MM.1S (cell line): Measurements from ENCODE around the gene HECTD2.

Experiments used
- DNase-seq: peaks from one replicate; pipeline ENCODE4 v3.0.0-alpha.2; 2015
- H2AFZ ChIP-seq: fragments of 300-600 bp; sonication (generic); 2 replicates; pipeline ENCODE4 v1.6.0; 2016; ENCODE audit warnings: antibody characterized with exemption, low read length
- H3F3A ChIP-seq: fragments of 300-600 bp; sonication (generic); 2 replicates; pipeline ENCODE4 v1.6.1; 2016; ENCODE audit warnings: mild to moderate bottlenecking, antibody characterized with exemption, low read length, moderate library complexity, mixed read lengths; ENCODE audit not compliant: insufficient read depth
- H3K27ac ChIP-seq: fragments of 300-600 bp; sonication (generic); 2 replicates; pipeline ENCODE4 v1.5.1; 2016; ENCODE audit warnings: mild to moderate bottlenecking, low read length
- H3K27me3 ChIP-seq: fragments of 300-600 bp; sonication (generic); replicated peaks from 2 replicates; pipeline ENCODE4 v1.6.0; 2016; ENCODE audit warnings: low read length; ENCODE audit not compliant: insufficient read depth
- H3K36me3 ChIP-seq: fragments of 300-600 bp; sonication (generic); replicated peaks from 2 replicates; pipeline ENCODE4 v1.6.1; 2016; ENCODE audit warnings: mild to moderate bottlenecking, low read length, mixed read lengths; ENCODE audit not compliant: insufficient read depth
- H3K4me1 ChIP-seq: fragments of 300-600 bp; sonication (generic); 2 replicates; pipeline ENCODE4 v1.6.1; 2016; ENCODE audit warnings: low read length, mixed read lengths
- H3K4me2 ChIP-seq: fragments of 300-600 bp; sonication (generic); 2 replicates; pipeline ENCODE4 v1.6.0; 2016; ENCODE audit warnings: low read depth, low read length
- H3K4me3 ChIP-seq: fragments of 300-600 bp; sonication (generic); 2 replicates; pipeline ENCODE4 v1.5.1; 2016; ENCODE audit warnings: low read length, mixed read lengths
- H3K79me2 ChIP-seq: fragments of 300-600 bp; sonication (generic); 2 replicates; pipeline ENCODE4 v1.6.1; 2016; ENCODE audit warnings: mixed run types, low read length, mixed read lengths
- H3K9ac ChIP-seq: fragments of 300-600 bp; sonication (generic); 2 replicates; pipeline ENCODE4 v1.6.1; 2016; ENCODE audit warnings: low read length, mixed read lengths
- H3K9me2 ChIP-seq: fragments of 300-600 bp; sonication (generic); replicated peaks from 2 replicates; pipeline ENCODE4 v1.6.1; 2016; ENCODE audit warnings: mild to moderate bottlenecking, low read length, mixed read lengths; ENCODE audit not compliant: insufficient read depth
- H3K9me3 ChIP-seq: fragments of 300-600 bp; sonication (generic); replicated peaks from 2 replicates; pipeline ENCODE4 v1.6.1; 2016; ENCODE audit warnings: mild to moderate bottlenecking, low read length, mixed read lengths; ENCODE audit not compliant: insufficient read depth
- H4K20me1 ChIP-seq: fragments of 300-600 bp; sonication (generic); 2 replicates; pipeline ENCODE4 v1.6.1; 2016; ENCODE audit warnings: mild to moderate bottlenecking, low read length, moderate library complexity, mixed read lengths; ENCODE audit not compliant: insufficient read depth
- CTCF ChIP-seq: fragments of 300-600 bp; sonication (generic); IDR thresholded peaks from 2 replicates; pipeline ENCODE4 v1.5.1; 2016; ENCODE audit warnings: antibody characterized with exemption, low read length, mixed read lengths
- EZH2 ChIP-seq: fragments of 300-600 bp; sonication (generic); optimal IDR thresholded peaks from 2 replicates; pipeline ENCODE3; 2017; ENCODE audit warnings: low read depth, mild to moderate bottlenecking, antibody characterized with exemption, low read length, mixed read lengths
- EZH2phosphoT487 ChIP-seq: fragments of 300-600 bp; sonication (generic); IDR thresholded peaks from 2 replicates; pipeline ENCODE4 v1.6.1; 2018; ENCODE audit warnings: antibody characterized with exemption, low read length

The HECTD2 gene

GRCh38 chr10:91374052-91374451, 36.1 kb upstream of the HECTD2 start:
- H3K4me2 ChIP-seq, result no peak overlapping the region
- TF ChIP-seq EZH2phosphoT487 (no peak), CTCF (no peak)
- H2AFZ ChIP-seq, result no peak overlapping the region
- no peak for DNase-seq
- no peaks in the 10 kb centered on the region for H3K36me3 ChIP-seq
- H3K79me2 ChIP-seq, result no peaks in the 10 kb centered on the region
- no peaks in the 10 kb centered on the region for H3K4me1 ChIP-seq
- H4K20me1 ChIP-seq, result no peaks in the 10 kb centered on the region
- H3K27ac ChIP-seq, result no peak overlapping the region
- no peaks in the 10 kb centered on the region for H3K27me3 ChIP-seq
- H3F3A ChIP-seq, result no peaks in the 10 kb centered on the region
- H3K9ac ChIP-seq, result no peak overlapping the region
- H3K4me3 ChIP-seq, result no peak overlapping the region
- H3K9me3 ChIP-seq, result no peaks in the 10 kb centered on the region; the same call in 1 of the 2 replicates
- H3K9me2 ChIP-seq, result no peaks in the 10 kb centered on the region

GRCh38 chr10:91378061-91378460, 32.1 kb upstream of the HECTD2 start:
- Histone ChIP-seq H3K9ac (no peak overlapping the region), H3K9me2 (no peaks in the 10 kb centered on the region), H3K27me3 (no peaks in the 10 kb centered on the region), H4K20me1 (no peaks in the 10 kb centered on the region), H3K4me3 (no peak overlapping the region), H3K27ac (no peak overlapping the region), H3K4me1 (no peaks in the 10 kb centered on the region), H3F3A (no peaks in the 10 kb centered on the region), H3K36me3 (no peaks in the 10 kb centered on the region), H2AFZ (no peak overlapping the region), H3K9me3 (no peaks in the 10 kb centered on the region; the same call in 1 of the 2 replicates), H3K4me2 (no peak overlapping the region), H3K79me2 (no peaks in the 10 kb centered on the region)
- TF ChIP-seq EZH2 (no peak), CTCF (no peak), EZH2phosphoT487 (no peak)
- DNase-seq, result no peak

GRCh38 chr10:91380873-91381256, 29.3 kb upstream of the HECTD2 start:
- Histone ChIP-seq H3K9me3 (no peaks in the 10 kb centered on the region), H3K4me3 (no peak overlapping the region), H3K9ac (no peak overlapping the region), H3K27me3 (no peaks in the 10 kb centered on the region), H4K20me1 (no peaks in the 10 kb centered on the region), H3K36me3 (no peaks in the 10 kb centered on the region), H3K27ac (no peak overlapping the region), H2AFZ (no peak overlapping the region), H3K4me2 (no peak overlapping the region), H3K4me1 (no peaks in the 10 kb centered on the region), H3F3A (no peaks in the 10 kb centered on the region), H3K9me2 (no peaks in the 10 kb centered on the region), H3K79me2 (no peaks in the 10 kb centered on the region)
- DNase-seq, result no peak
- TF ChIP-seq EZH2 (no peak), CTCF (no peak), EZH2phosphoT487 (no peak)
